WERI-Rb-1 (cell line): Measurements from ENCODE around the gene RSPH1.

ENCODE experiments used
- DNase-seq: peaks from one replicate; pipeline ENCODE4 v3.0.0-alpha.2; 2020
- H3K27ac ChIP-seq: fragments of 250-450 bp; sonication (Bioruptor Pico); 2 replicates; pipeline ENCODE4 v1.5.1; 2020; ENCODE audit warnings: mild to moderate bottlenecking, moderate library complexity
- H3K27me3 ChIP-seq: fragments of 250-450 bp; sonication (Bioruptor Pico); 2 replicates; pipeline ENCODE4 v1.5.1; 2021; ENCODE audit warnings: mild to moderate bottlenecking, low read depth, moderate library complexity; ENCODE audit not compliant: insufficient read depth, severe bottlenecking
- H3K36me3 ChIP-seq: fragments of 250-450 bp; sonication (Bioruptor Pico); 2 replicates; pipeline ENCODE4 v1.5.1; 2020; ENCODE audit warnings: mild to moderate bottlenecking, moderate library complexity
- H3K4me3 ChIP-seq: 2 replicates; pipeline ENCODE4 v1.5.1; 2011; ENCODE audit warnings: low read depth, mild to moderate bottlenecking, control low read depth, low read length
- H3K9me3 ChIP-seq: fragments of 250-450 bp; sonication (Bioruptor Pico); 2 replicates; pipeline ENCODE4 v1.5.1; 2021; ENCODE audit warnings: mild to moderate bottlenecking, moderate library complexity; ENCODE audit not compliant: severe bottlenecking
- TF ChIP-seq, protein P1 (sequence below): IDR thresholded peaks from 2 replicates; pipeline ENCODE4 v1.5.1; 2011; ENCODE audit warnings: low read depth, mild to moderate bottlenecking, control low read depth, inconsistent platforms, low read length

RSPH1 gene

DNA sequence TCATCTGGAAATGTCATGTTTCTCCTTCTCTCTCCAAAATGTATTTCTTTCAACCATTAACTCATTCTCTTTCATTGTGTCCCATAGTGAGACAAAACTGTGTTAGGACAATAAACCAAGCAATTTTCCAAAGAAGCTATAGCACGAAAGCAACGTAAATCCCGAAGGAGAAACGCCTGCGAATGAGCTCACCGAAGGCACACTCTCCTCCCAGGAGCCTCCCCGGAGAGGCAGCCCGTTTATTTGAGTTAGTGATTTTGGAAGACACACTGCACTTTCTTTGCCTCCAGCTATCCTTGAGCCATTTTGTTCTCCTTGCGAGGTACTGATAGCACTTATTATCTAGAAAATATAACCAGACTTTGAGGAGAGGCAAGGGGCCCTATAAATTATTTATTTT, 41.2 kb downstream of the RSPH1 start:
- Histone ChIP-seq H3K9me3 (no peaks in the 10 kb centered on the region), H3K27ac (no peak overlapping the region), H3K4me3 (no peak overlapping the region), H3K27me3 (no peaks in the 10 kb centered on the region), H3K36me3 (no peaks in the 10 kb centered on the region)
- no peak for DNase-seq
- TF ChIP-seq, protein P1, sequence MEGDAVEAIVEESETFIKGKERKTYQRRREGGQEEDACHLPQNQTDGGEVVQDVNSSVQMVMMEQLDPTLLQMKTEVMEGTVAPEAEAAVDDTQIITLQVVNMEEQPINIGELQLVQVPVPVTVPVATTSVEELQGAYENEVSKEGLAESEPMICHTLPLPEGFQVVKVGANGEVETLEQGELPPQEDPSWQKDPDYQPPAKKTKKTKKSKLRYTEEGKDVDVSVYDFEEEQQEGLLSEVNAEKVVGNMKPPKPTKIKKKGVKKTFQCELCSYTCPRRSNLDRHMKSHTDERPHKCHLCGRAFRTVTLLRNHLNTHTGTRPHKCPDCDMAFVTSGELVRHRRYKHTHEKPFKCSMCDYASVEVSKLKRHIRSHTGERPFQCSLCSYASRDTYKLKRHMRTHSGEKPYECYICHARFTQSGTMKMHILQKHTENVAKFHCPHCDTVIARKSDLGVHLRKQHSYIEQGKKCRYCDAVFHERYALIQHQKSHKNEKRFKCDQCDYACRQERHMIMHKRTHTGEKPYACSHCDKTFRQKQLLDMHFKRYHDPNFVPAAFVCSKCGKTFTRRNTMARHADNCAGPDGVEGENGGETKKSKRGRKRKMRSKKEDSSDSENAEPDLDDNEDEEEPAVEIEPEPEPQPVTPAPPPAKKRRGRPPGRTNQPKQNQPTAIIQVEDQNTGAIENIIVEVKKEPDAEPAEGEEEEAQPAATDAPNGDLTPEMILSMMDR: no peak

DNA sequence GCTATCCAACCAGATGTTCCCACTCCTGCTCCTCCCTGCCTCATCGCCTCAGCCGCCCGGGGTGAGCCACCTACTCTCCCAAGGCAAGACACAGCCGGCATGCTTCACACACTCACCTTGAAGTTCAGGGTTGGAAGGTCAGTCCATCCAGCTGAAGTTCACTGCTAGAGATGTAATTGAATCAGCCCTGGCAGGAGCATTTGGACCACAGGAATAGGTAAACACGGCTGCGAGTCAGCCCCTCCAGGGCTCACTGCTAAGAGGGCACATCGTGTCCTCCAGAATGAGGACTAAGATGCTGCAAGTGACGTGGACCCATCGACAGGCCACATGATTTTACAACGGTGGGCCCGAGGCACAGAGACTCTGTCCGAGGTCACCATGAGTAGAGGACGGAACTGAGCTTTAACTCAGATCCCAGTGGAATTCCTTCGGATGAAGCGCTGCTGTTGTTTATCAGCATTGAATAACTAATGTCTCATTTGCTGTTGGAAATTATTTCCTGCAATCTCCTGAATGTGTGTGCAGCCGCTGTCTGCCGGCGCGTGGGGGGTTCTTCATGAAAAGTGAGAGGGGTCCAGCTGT, 41.9 kb downstream of the RSPH1 start:
- no peak for DNase-seq
- TF ChIP-seq, protein P1: no peak
- H3K4me3 ChIP-seq: no peak overlapping the region
- no peaks in the 10 kb centered on the region for H3K27me3 ChIP-seq
- H3K36me3 ChIP-seq: no peaks in the 10 kb centered on the region
- H3K27ac ChIP-seq: no peak overlapping the region
- no peaks in the 10 kb centered on the region for H3K9me3 ChIP-seq

GRCh38 chr21:42453224-42453985, 42.6 kb downstream of the RSPH1 start:
- Histone ChIP-seq H3K4me3 (no peak overlapping the region), H3K9me3 (no peaks in the 10 kb centered on the region), H3K27ac (no peak overlapping the region), H3K36me3 (no peaks in the 10 kb centered on the region), H3K27me3 (no peaks in the 10 kb centered on the region)
- TF ChIP-seq, protein P1: no peak
- DNase-seq: no peak

- no peak for DNase-seq
- Histone ChIP-seq H3K36me3 (no peaks in the 10 kb centered on the region), H3K27me3 (no peaks in the 10 kb centered on the region), H3K9me3 (no peaks in the 10 kb centered on the region), H3K4me3 (no peak overlapping the region), H3K27ac (no peak overlapping the region)
- TF ChIP-seq, protein P1: no peak
Observed at GRCh38 chr21:42452401-42453223, 43.4 kb downstream of the RSPH1 start.

DNA sequence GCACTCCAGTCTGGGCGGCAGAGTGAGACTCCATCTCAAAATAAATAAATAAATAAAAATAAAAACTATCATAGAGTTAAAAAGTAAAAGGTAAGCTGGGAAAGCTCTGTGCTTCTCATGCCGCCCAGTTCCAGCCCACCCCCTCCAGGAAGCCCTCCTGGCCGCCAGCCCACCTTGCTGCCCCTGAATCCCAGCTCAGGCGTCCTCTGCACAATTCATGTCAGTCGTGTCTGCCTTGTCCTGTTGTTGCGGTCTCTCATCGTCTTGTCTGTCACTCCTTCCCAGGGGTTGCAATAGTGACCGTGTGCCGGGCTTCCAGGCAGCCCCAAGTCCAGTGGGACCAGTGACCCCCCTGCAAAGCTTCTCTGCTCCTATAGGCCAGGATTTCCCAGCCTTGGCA, 44.1 kb downstream of the RSPH1 start:
- Histone ChIP-seq H3K36me3 (no peaks in the 10 kb centered on the region), H3K27ac (no peak overlapping the region), H3K9me3 (no peaks in the 10 kb centered on the region), H3K27me3 (no peaks in the 10 kb centered on the region), H3K4me3 (no peak overlapping the region)
- TF ChIP-seq, protein P1: no peak
- DNase-seq: no peak
